D721Med (cell line): ENCODE data around the gene IGF1R.

ENCODE experiments used
- DNase-seq: peaks from one replicate; pipeline ENCODE4 v3.0.0; 2011; ENCODE audit warnings: low spot score; ENCODE audit not compliant: insufficient read length
- FAIRE-seq: peaks from 2 replicates; lab custom pipeline; 2011; peaks lifted over from hg19 to GRCh38; lab: Jason Lieb, UNC
- CTCF ChIP-seq: IDR thresholded peaks from 2 replicates; pipeline ENCODE4 v1.5.1; 2012; ENCODE audit warnings: mild to moderate bottlenecking, control low read depth; ENCODE audit not compliant: insufficient read depth; ENCODE audit errors: missing control alignments

The IGF1R gene

GRCh38 chr15:98976500-98976899 is 328.2 kb downstream of the IGF1R start:
- TF ChIP-seq CTCF: no peak
- FAIRE-seq: no peak
- no peak for DNase-seq

- FAIRE-seq: no peak
- no peak for TF ChIP-seq CTCF
- no peak for DNase-seq
These were observed 329.1 kb downstream of the IGF1R start for GRCh38 chr15:98977441-98977840.

GRCh38 chr15:98978153-98978552 is 329.8 kb downstream of the IGF1R start:
- DNase-seq (no peak), FAIRE-seq (no peak)
- TF ChIP-seq CTCF: no peak

GRCh38 chr15:98980899-98981228 is 332.5 kb downstream of the IGF1R start:
- TF ChIP-seq CTCF: no peak
- no peak for FAIRE-seq
- no peak for DNase-seq

- FAIRE-seq: no peak
- no peak for TF ChIP-seq CTCF
- no peak for DNase-seq
These were observed 333.7 kb downstream of the IGF1R start for GRCh38 chr15:98981851-98982722.

- DNase-seq: no peak
- TF ChIP-seq CTCF: no peak
- FAIRE-seq: no peak
These were observed 335.0 kb downstream of the IGF1R start for GRCh38 chr15:98983334-98983733.

GRCh38 chr15:98986281-98986680 is 337.9 kb downstream of the IGF1R start:
- no peak for FAIRE-seq
- DNase-seq: no peak
- no peak for TF ChIP-seq CTCF
